ENCODE data around the gene GPM6B. TPM values are rescaled to one million over a fixed set of nuclear protein-coding genes. Genes with fewer than 3 reads are reported as not detected.

The GPM6B gene
- total and polyA plus RNA-seq, 2 of the 4 experiments (the other 2 are of a cell fraction) = 4.2 to 5.9 TPM

- Histone ChIP-seq H3K27ac (ENCODE audit: insufficient read depth, low read length) (no peak overlapping the region), H3K79me1 (ENCODE audit: low read depth in 1 of 2, low read length in 2 of 2) (no peaks in the 10 kb centered on the region), H4K20me1 (ENCODE audit: insufficient read depth, low read length) (no peaks in the 10 kb centered on the region), H3K18ac (ENCODE audit: low read depth, low read length) (no peak overlapping the region), H3K4ac (ENCODE audit: low read depth, low read length) (no peak overlapping the region), H3K36me3 (ENCODE audit: control insufficient read depth, insufficient read depth, low read length) (peaks cover 8% of the 10 kb centered on the region), H4K91ac (ENCODE audit: insufficient read depth, low read depth, low read length) (no peak overlapping the region), H3K23ac (ENCODE audit: low read depth, low read length) (no peak overlapping the region), H2BK5ac (ENCODE audit: low read depth, low read length, poor library complexity, severe bottlenecking) (no peak overlapping the region), H2BK120ac (ENCODE audit: low read depth, low read length) (no peak overlapping the region), H4K5ac (ENCODE audit: low read depth, low read length) (no peak overlapping the region), H2AK9ac (replicated peaks; ENCODE audit: low read depth, low read length, poor library complexity) (no peak overlapping the region), H2AFZ (replicated peaks; ENCODE audit: low read length, poor library complexity) (no peak overlapping the region), H4K8ac (ENCODE audit: low read depth in 2 of 2, low read length in 2 of 2) (no peak overlapping the region), H3K14ac (replicated peaks; ENCODE audit: low read depth, low read length) (no peak overlapping the region), H3K4me2 (ENCODE audit: low read depth, low read length) (no peak overlapping the region), H3K27me3 (ENCODE audit: control insufficient read depth, insufficient read depth, low read length) (no peaks in the 10 kb centered on the region), H2AK5ac (ENCODE audit: low read depth, low read length) (no peak overlapping the region), H3K9me1 (ENCODE audit: insufficient read depth, low read length) (no peaks in the 10 kb centered on the region), H2BK15ac (ENCODE audit: low read depth, low read length) (no peak overlapping the region), H2BK20ac (ENCODE audit: low read depth, low read length) (no peak overlapping the region), H3K4me3 (ENCODE audit: insufficient read depth, low read depth, low read length) (no peak overlapping the region), H3K9me3 (ENCODE audit: control insufficient read depth, insufficient read depth, low read length) (no peaks in the 10 kb centered on the region), H3K9ac (ENCODE audit: low read depth, low read length) (no peak overlapping the region), H3K56ac (ENCODE audit: extremely low read depth, insufficient read depth, low read length) (no peak overlapping the region), H3K4me1 (ENCODE audit: control insufficient read depth, insufficient read depth, low read length) (no peaks in the 10 kb centered on the region)
- dilution Hi-C loops (cut with HindIII; ENCODE audit: low sequenced_read_pairs, unreplicated experiment) (no loop called here), intact Hi-C loops (cut with micrococcal nuclease) (no loop called here), in situ Hi-C loops (cut with MboI; ENCODE audit: low sequenced_read_pairs) (no loop called here)
- POLR2A ChIA-PET (ENCODE audit: unreplicated experiment) = no interaction called here
- WGBS, 2 experiments (ENCODE audit: extremely low coverage in 2 of 2, insufficient read length in 1 of 2) = no CpG with 5 or more reads among the region's 1 CpG
- TF ChIP-seq ELK1 (IDR thresholded peaks at IDR 0.05; ENCODE audit: borderline replicate concordance, low read depth, low read length) (no peak), MXI1 (IDR thresholded peaks at IDR 0.05; ENCODE audit: borderline replicate concordance, low read depth, low read length) (no peak), NFE2L2 (IDR thresholded peaks at IDR 0.05; ENCODE audit: low read depth, low read length) (no peak), FOS (IDR thresholded peaks at IDR 0.05; ENCODE audit: low read depth, low read length) (no peak), CEBPB (IDR thresholded peaks at IDR 0.05; ENCODE audit: low read depth, low read length) (0 out of 2 replicates have a peak, but pooled peaks have one; percentile 17)
- CTCF ChIA-PET = interaction anchor here (0.6 to 1.4 kb wide), 2 partner anchors 13 to 1241 kb away, joined by 3 to 4 read pairs; no protein-coding TSS in a partner anchor
- DNase-seq (no peak), ATAC-seq (ENCODE audit: low read depth) (no peak)
- no TSS peak for BruUV-seq (replicated peaks)
Observed at GRCh38 chrX:13754765-13755164, 62.1 kb downstream of the GPM6B start.

Data from IMR-90 (cell line).